Calu3 (cell line): ENCODE data around the gene MRPS7. TPM values are rescaled to one million over a fixed set of nuclear protein-coding genes. Genes with fewer than 3 reads are reported as not detected.
A peak's percentile ranks its signal among the peaks of the same experiment; 100 is the strongest.

Experiments
- BruUV-seq: library from RNA; stranded (reverse); fragments of 400-500 nt; replicated peaks from 2 replicates; lab custom pipeline; 2021; lab: Mats Ljungman, UMichigan
- CTCF ChIA-PET: fragments of 300-600 bp; sonication (Branson Sonifier 250); formaldehyde crosslinking; loops from one replicate; lab custom pipeline; 2022; ENCODE audit warnings: antibody characterized with exemption; lab: Charles Lee
- DNase-seq: peaks from one replicate; pipeline ENCODE4 v3.0.0; 2022
- H3K27ac Mint-ChIP-seq: one replicate; pipeline ENCODE4 v1.8.0; 2022; ENCODE audit warnings: mixed read lengths; ENCODE audit not compliant: unreplicated experiment
- H3K27me3 Mint-ChIP-seq: one replicate; pipeline ENCODE4 v1.8.0; 2022; ENCODE audit warnings: mixed read lengths; ENCODE audit not compliant: unreplicated experiment
- H3K36me3 Mint-ChIP-seq: one replicate; pipeline ENCODE4 v1.8.0; 2022; ENCODE audit warnings: mild to moderate bottlenecking, moderate library complexity, mixed read lengths; ENCODE audit not compliant: insufficient read depth, unreplicated experiment
- H3K4me1 Mint-ChIP-seq: one replicate; pipeline ENCODE4 v1.8.0; 2022; ENCODE audit warnings: mild to moderate bottlenecking, low read depth, mixed read lengths; ENCODE audit not compliant: unreplicated experiment
- H3K4me3 Mint-ChIP-seq: one replicate; pipeline ENCODE4 v1.8.0; 2022; ENCODE audit warnings: mild to moderate bottlenecking, low read depth, moderate library complexity, mixed read lengths; ENCODE audit not compliant: unreplicated experiment
- H3K9me3 Mint-ChIP-seq: one replicate; pipeline ENCODE4 v1.8.0; 2022; ENCODE audit warnings: low read depth, mixed read lengths; ENCODE audit not compliant: unreplicated experiment
- intact Hi-C: fragments of 100-400 bp; cut with micrococcal nuclease; formaldehyde crosslinking; loops from one replicate; pipeline ENCODE4 v1.10.0; 2022; ENCODE audit not compliant: unreplicated experiment
- total RNA-seq: library from RNA; stranded (reverse); gene quantifications from 2 replicates; pipeline ENCODE4 v1.2.3, GENCODE V29; 2022
- TF ChIP-seq, protein P1 (sequence below): fragments of 200-600 bp; IDR thresholded peaks from one replicate; pipeline ENCODE4 v1.8.0; 2022; ENCODE audit warnings: antibody characterized with exemption; ENCODE audit not compliant: unreplicated experiment

Gene MRPS7
- total RNA-seq, 1 experiment from 2014 or later = 62.0 TPM

DNA sequence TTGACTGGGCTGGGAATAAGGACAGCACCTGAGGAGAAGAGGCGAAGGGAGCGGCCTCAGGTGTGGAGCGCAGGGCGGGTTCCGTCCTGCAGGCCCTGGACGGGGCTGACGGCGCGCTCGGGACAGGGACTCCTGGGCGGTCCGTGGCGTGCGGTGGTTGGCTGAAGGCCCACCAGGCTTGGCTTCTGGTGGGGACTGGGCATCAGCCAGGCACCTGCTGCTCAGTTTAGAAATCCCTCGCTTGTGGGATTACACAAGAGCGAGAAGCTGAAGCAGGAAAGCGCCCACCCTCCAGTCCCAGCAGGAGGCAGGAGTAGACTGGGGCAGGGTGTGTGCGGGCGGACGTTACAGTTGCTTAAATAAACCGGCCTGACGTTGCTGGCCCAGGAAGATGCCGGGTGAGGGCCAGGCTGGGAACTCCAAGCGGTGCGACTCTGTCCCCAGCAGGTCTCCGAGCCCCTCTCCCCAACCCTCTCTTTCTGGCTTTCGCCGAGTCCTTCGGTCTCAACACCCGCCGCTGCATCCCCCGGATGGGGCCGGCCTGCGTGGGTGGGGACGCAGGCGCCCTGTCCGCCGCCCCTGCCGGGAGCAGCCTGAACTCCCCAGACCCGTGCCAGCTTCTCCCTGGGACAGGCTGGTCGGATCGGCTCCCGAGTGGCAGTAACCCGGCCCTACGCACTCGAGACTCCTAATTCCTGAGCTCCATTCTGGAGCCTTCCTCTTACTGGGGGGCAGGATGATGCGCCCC is 8.7 kb downstream of the MRPS7 start:
- CTCF ChIA-PET = interaction anchor here (0.5 to 2.6 kb wide), 22 partner anchors 9 to 376 kb away, joined by 3 to 32 read pairs (median 3); partner anchors contain the start of genes GGA3, GRB2, MRPS7 and SLC25A19
- Mint-ChIP-seq H3K27me3 (no peaks in the 10 kb centered on the region), H3K4me3 (peak overlapping the region; percentile 91), H3K36me3 (peaks cover 63% of the 10 kb centered on the region), H3K27ac (peak overlapping the region; percentile 89), H3K4me1 (peaks cover 13% of the 10 kb centered on the region), H3K9me3 (no peaks in the 10 kb centered on the region)
- DNase-seq = peak; percentile 74
- TF ChIP-seq, protein P1, sequence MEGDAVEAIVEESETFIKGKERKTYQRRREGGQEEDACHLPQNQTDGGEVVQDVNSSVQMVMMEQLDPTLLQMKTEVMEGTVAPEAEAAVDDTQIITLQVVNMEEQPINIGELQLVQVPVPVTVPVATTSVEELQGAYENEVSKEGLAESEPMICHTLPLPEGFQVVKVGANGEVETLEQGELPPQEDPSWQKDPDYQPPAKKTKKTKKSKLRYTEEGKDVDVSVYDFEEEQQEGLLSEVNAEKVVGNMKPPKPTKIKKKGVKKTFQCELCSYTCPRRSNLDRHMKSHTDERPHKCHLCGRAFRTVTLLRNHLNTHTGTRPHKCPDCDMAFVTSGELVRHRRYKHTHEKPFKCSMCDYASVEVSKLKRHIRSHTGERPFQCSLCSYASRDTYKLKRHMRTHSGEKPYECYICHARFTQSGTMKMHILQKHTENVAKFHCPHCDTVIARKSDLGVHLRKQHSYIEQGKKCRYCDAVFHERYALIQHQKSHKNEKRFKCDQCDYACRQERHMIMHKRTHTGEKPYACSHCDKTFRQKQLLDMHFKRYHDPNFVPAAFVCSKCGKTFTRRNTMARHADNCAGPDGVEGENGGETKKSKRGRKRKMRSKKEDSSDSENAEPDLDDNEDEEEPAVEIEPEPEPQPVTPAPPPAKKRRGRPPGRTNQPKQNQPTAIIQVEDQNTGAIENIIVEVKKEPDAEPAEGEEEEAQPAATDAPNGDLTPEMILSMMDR = peak; percentile 19
- intact Hi-C loops = no loop called here
- BruUV-seq = no TSS peak

DNA sequence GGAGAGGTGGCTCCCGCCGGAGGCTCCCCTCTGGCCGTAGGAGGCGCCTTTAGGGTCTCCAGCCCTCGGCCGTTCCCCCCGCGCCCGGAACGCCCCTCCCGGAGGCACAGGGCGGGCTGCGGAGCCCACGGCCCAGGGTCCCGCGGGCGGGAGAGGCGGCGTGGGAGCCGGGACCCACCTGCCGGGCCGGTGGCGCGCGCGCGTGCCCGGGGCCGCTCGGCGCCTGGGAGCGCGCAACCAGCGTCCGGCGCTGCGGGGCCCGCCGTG is 9.2 kb downstream of the MRPS7 start, which contains the start of gene MIF4GD:
MIF4GD (minus strand) TSS at position 266 of the 267 bp plus-strand sequence. CDS start 1,036 bp downstream, outside the sequence.
- Mint-ChIP-seq H3K27me3 (no peaks in the 10 kb centered on the region), H3K4me1 (peaks cover 13% of the 10 kb centered on the region), H3K4me3 (peak within 1 kb of the TSS; percentile 91), H3K27ac (peak within 1 kb of the TSS; percentile 89), H3K9me3 (no peaks in the 10 kb centered on the region), H3K36me3 (peaks cover 62% of the 10 kb centered on the region)
- TF ChIP-seq, protein P1 = no peak
- BruUV-seq = no TSS peak
- CTCF ChIA-PET = interaction anchor here (0.5 to 2.6 kb wide), 21 partner anchors 9 to 375 kb away, joined by 3 to 32 read pairs (median 3); partner anchors contain the start of genes GGA3, GRB2, MRPS7 and SLC25A19
- DNase-seq = no peak
- intact Hi-C loops = no loop called here

DNA sequence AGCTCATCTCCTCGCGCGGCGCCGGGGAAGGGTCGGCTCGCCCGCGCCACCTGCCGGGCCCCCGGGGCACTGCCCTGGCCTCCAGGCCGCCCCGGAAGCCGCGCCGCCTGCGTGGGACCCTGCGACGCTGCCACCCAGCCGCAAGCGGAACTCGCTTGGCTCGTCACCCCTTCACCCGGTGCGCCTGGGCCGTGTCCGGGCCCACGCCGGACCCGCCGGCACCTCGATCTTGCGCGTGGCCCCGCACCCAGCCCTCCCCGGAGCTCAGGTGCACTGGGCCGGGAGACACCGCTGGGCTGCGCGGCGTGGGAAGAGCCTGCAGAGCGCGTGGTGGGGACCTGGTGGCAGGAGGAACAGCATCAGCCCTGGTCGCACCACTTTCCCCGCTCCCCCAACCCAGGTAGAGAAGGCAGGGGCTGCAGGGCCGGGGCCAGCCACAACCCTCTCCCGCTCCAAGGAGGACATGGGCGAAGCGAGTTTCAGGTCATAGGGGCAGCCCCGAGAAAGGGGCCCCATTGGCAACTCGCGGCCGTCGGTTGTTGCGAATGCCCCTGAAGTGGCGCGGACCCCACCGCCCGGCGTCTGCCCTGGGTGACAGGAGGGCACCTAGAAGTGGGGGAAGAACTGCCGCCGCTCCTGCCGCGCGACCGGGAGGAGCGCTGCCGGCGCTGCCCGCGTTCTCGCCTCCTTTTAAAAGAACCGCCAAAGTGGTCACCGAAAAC is 9.7 kb downstream of the MRPS7 start:
- no TSS peak for BruUV-seq
- Mint-ChIP-seq H3K27me3 (no peaks in the 10 kb centered on the region), H3K36me3 (peaks cover 59% of the 10 kb centered on the region), H3K27ac (peak overlapping the region; percentile 73), H3K9me3 (no peaks in the 10 kb centered on the region), H3K4me1 (peaks cover 13% of the 10 kb centered on the region), H3K4me3 (peak overlapping the region; percentile 91)
- CTCF ChIA-PET = interaction anchor here (0.5 to 2.6 kb wide), 22 partner anchors 9 to 375 kb away, joined by 3 to 32 read pairs (median 3); partner anchors contain the start of genes GGA3, GRB2, MRPS7 and NUP85
- TF ChIP-seq, protein P1 = peak; percentile 70
- DNase-seq = peak; percentile 92
- intact Hi-C loops = no loop called here

DNA sequence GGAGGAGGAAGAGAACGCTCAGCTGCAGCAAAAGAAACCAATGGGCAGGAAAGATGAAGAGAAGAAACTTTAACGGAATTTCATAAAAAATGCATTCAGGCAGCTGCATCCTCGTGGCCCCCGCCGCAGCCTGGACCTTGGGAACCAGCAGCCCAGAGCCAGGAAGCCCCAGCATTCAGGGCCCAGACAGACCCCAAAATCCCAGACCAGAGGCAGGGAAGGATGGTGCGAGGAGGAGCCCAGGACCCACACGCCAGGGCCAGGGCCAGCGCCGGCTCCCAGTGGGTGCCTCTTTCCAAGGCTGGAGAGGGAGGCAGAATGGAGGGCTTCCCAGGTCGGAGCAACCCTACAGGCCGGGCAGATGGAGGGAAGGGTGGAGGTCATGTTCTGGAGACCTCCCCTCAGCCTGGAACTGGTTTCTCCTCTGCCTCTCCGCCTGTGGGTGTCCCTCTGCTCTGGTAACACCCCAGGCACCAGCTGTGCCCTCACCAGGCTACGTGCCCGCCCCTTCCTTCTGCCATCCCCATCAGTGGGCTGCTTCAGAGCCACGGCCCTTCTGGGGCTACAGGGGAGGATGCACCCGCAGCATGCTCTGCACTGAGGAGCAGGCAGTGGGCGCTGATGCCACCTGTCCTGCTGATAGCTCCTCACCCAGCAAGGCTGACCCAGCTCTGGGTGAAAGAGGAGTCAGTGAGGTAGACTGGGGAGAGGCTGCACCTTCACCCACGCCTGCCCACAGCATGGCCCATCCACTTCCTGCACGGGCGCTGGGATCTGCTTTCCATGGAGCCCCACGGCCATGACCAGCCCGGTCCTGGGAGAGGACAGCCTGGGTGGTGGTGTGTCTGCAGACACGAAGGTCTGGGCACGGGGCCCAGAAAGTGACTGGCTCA is 10.5 kb downstream of the MRPS7 start:
- Mint-ChIP-seq H3K36me3 (peaks cover 53% of the 10 kb centered on the region), H3K27me3 (no peaks in the 10 kb centered on the region), H3K4me1 (peaks cover 13% of the 10 kb centered on the region), H3K9me3 (no peaks in the 10 kb centered on the region), H3K27ac (peak overlapping the region; percentile 73), H3K4me3 (peak overlapping the region; percentile 91)
- DNase-seq = no peak
- CTCF ChIA-PET = interaction anchor here (0.6 to 2.6 kb wide), 5 partner anchors 11 to 158 kb away, joined by 3 to 32 read pairs (median 8); partner anchors contain the start of genes GGA3, MRPS7, NUP85 and SLC25A19
- no TSS peak for BruUV-seq
- TF ChIP-seq, protein P1 = no peak
- intact Hi-C loops = no loop called here
